GM12891 (cell line): ENCODE results near the gene SELENOW.
"Not testable (repeated sequence)": the region's sequence is repeated elsewhere in the genome, so short reads cannot be mapped to it uniquely, and the experiment has no call there.

Experiments used
- POLR2A ChIP-seq: IDR thresholded peaks from 2 replicates; pipeline ENCODE4 v1.6.1; 2011; ENCODE audit warnings: low read depth, low read length, control low read depth
- POLR2AphosphoS5 ChIP-seq: IDR thresholded peaks from 2 replicates; pipeline ENCODE4 v1.6.1; 2011; ENCODE audit warnings: low read depth, low read length, control low read depth
- POU2F2 ChIP-seq: IDR thresholded peaks from 2 replicates; pipeline ENCODE4 v1.6.1; 2011; ENCODE audit warnings: low read depth, mild to moderate bottlenecking, control low read depth, low read length, moderate library complexity
- SPI1 ChIP-seq: IDR thresholded peaks from 2 replicates; pipeline ENCODE4 v1.6.1; 2011; ENCODE audit warnings: low read depth, low read length, control low read depth

DNA sequence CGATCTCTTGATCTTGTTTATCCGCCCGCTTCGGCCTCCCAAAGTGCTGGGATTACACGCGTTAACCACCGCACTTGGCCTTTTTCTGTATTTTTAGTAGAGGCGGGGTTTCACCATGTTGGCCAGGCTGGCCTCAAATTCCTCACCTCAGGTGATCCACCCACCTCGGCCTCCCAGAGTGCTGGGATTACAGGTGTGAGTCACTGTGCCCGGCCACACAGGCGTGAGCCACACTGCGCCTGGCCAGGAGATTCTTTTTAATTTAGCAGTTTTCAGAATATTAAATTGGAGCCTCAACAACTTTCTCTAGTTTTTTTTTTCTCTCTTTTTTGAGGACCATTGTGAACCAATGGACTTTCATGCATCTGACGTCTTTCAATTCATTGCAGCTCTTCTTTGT is 11.3 kb downstream of the SELENOW start:
- TF ChIP-seq SPI1, POLR2A, POLR2AphosphoS5, POU2F2: not testable (repeated sequence)
